PFSK-1 (cell line): ENCODE measurements around the gene NOL3.

Experiments
- POLR2AphosphoS5 ChIP-seq: IDR thresholded peaks from 2 replicates; pipeline ENCODE4 v1.6.1; 2012; ENCODE audit warnings: low read depth, mild to moderate bottlenecking, control low read depth, low read length, moderate library complexity
- SIN3A ChIP-seq: IDR thresholded peaks from 2 replicates; pipeline ENCODE4 v1.6.1; 2012; ENCODE audit warnings: mild to moderate bottlenecking, low read length, moderate library complexity, borderline replicate concordance; ENCODE audit not compliant: insufficient read depth
- TAF1 ChIP-seq: IDR thresholded peaks from 2 replicates; pipeline ENCODE4 v1.6.1; 2012; ENCODE audit warnings: low read length, control low read depth, borderline replicate concordance; ENCODE audit not compliant: insufficient read depth

DNA sequence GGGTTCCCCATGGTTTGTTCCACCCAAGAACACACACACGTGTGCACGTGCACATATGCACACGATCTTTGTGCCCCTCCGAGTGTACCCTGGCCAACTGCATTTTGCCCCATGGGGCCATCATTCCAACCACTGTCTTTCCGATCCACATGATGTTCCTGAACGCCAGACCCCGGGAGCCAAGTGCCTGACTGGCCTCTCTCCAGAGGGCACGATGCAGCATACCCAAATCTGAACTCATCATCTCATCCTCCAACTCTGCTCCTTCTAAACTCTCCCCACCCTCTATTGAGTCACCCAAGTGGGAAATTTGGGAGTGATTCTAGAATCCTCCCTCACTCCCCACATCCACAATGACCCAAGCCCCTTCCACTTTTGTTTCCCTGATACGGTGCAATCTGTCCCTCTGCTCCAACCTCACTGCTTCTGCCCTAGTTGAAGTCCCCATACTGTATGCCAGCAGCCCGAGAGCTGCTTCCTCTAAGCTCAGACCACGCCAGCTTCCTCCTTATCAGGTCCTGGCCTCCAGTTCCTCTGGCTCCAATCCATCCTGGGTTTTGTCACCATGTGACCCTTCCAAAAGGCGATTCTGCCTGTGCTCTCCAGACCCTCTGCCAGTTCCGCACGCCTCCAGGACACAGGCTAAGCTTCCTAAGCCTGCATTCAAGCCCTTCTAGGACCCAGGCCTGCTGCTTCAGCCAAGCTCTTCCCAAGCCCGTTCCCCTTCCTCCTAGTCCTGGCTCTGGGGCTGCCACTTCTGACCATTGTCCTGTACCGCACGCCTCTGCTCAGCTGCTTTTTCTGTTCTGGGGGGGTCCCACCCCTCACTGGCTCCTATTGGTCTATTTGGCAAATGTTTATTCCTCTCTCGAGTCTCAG lies 46.5 kb downstream of the NOL3 start:
- TF ChIP-seq SIN3A (no peak), POLR2AphosphoS5 (no peak), TAF1 (no peak)
